HG03342 (cell line): ENCODE results near the gene GAK.

ENCODE experiments used
- ATAC-seq: cut with Tn5 transposase; IDR thresholded peaks from one replicate; pipeline ENCODE4 v1.9.1; 2021; ENCODE audit warnings: mild to moderate bottlenecking, moderate library complexity; ENCODE audit not compliant: unreplicated experiment

GAK gene

GRCh38 chr4:909821-910220, 22.3 kb downstream of the GAK start:
- no peak for ATAC-seq

DNA sequence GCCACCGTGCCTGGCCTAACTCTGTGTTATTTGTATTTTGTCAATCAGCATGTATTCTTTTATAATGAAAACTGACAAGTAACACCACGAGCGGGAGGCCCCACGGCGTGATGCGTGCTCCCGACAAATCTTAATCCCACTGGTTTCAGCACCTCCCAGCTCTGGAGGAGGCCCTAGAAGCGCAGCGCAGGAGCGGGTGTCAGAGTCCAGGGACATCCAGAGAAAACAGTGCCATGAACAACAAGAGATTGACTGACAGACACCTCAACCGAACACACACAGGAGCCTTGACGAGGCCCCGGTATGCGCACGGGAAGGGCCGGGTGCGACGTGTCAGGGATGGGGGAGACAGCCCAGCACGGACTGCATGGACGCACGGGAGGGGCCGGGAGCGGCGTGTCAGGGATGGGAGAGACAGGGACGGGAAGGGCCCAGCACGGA, 23.0 kb downstream of the GAK start:
- ATAC-seq, result no peak

GRCh38 chr4:907691-908425, 24.3 kb downstream of the GAK start:
- no peak for ATAC-seq

- ATAC-seq, result no peak
These were observed 25.1 kb downstream of the GAK start for GRCh38 chr4:907103-907400.

GRCh38 chr4:906339-907102, 25.6 kb downstream of the GAK start:
- no peak for ATAC-seq

GRCh38 chr4:905485-906338, 26.4 kb downstream of the GAK start:
- no peak for ATAC-seq

GRCh38 chr4:903066-904046, 28.8 kb downstream of the GAK start:
- ATAC-seq, result no peak

DNA sequence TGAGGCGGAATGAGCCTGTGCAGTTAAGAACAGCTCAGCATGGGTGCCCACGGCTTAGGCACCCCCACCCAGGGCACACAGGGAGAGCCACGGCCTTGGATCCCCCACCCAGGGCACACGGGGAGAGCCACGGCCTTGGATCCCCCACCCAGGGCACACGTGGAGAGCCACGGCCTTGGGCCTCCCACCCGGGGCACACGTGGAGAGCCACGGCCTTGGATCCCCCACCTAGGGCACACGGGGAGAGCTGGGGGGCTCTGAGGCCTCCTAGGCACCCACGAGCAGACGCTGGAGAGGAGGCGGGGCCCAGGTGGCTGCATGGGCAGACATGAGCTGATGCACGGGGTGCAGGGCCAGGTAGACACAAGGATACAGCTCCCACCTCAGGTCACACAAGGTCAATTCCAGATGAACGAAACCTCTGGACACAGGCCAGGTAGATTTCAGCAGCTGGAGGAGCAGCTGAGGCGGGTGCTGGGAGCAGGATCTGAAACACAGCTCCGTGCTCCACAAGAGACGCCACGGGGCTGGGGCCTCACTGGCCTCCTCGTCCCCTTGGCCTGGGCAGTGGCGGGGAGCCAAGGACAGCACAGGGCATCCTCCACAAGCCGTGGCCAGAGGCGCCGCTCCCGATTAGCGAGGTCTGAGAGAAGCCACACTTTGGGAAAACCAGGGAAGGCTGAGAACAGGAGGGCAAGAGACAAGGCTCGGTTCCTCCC, 30.8 kb downstream of the GAK start:
- ATAC-seq, result no peak

DNA sequence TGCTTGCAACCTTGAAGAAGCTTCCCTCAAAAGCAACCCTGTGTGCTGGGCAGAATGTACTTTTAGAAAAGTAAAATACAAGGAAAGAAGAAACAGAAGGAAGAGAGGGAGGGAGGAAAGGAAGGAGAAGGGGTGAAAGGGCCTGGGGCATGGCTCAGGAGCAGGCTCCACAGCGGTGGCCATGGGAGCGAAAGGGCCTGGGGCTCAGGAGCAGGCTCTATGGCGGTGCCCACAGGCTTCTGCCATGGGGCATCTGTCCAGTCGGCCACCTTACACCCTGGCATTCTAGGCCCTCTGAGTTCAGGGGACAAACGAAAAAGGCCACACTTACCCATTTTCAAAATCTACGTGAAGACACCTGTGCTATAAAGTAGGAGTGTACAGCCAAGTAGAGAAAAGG, 31.4 kb downstream of the GAK start:
- ATAC-seq, result no peak

GRCh38 chr4:900073-900472, 32.0 kb downstream of the GAK start:
- no peak for ATAC-seq

- ATAC-seq, result no peak
These were observed 32.6 kb downstream of the GAK start for GRCh38 chr4:899556-899906.

DNA sequence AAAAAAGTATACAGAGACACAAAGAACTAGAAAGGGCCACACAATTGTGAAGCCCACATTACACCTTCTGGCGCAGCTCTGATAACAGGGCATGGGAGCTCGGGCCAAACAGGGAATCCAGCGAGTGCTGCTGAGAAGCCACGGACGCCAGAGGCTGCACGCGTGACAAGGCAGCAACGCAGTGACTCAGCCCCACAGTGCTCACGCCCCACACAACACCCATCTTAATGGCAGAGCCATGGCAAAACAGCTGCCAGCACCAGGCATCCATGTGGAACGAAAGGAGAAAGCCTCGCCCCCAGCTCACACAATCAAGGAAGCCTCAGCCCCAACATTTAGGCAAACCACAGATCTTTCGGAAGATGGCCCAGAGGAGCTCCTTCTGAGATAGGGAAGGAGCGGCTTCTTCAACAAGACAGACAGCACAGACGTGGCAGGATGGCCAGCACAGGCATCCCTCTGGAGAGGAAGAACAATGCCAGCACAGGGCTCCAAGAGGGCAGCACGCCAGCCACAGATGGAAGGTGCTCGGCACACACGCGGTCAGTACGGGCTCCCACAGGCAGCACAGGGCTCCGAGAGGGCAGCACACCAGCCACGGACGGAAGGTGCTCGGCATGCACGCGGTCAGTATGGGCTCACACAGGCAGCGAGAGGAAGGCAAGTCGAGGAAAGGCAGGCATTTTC, 33.1 kb downstream of the GAK start:
- no peak for ATAC-seq

DNA sequence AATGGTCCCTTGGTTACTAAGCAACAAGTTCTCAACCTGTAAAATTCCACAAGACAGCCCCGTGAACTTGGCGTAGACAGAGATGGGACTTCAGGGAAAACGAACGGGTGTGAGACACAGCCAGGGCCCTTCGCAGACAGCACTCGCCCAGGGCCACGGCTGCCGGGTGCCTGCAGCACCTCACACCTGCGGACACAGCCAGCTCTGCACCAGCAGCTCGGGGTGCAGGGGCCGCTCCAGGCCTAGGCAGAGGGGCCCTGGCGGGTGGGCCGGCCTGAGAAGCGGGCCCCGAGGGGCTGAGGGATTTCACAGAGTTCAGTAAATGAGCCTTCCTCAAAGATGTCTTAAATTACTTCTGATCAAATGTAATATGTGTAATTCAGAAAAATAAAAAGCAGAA, 34.0 kb downstream of the GAK start:
- no peak for ATAC-seq

DNA sequence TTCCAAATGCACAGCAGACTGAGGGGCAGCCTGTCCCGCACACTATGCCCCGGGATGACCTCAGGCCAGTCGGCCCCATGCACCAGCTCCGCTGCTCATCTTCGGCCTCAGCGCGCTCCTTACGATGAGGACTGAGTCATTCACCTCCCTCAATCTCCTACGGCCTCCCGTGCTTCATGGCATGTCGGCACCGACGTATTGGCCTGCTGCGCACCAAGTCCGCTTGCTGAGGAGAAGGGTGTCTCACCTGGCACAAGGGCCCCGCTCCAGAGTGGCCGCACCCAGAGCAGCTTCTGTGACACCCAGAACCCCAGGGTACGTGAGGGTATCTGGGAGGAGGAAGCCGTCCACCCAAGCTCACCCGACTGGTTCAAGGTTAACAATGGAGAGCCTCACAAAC, 35.5 kb downstream of the GAK start:
- no peak for ATAC-seq

DNA sequence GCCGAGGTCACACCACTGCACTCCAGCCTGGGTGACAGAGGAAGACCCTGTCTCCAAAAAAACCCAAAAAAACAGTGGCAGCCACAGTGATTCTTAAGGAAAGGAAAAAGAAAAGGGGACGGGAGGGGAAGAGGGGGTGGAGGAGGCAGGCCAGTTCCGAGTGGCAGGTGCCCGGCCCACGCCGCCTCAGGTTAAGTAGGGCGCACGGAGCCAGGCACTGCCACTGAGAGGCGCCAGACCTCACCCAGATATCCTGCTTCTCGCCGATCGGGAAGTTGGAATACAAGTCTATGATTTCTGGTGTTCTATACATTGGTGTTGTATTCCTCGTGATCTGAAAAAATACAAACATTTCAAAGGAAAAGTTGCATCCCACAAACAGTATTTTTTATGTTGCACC, 35.9 kb downstream of the GAK start:
- ATAC-seq, result no peak

GRCh38 chr4:895596-895995, 36.5 kb downstream of the GAK start:
- no peak for ATAC-seq

- no peak for ATAC-seq
These were observed 38.0 kb downstream of the GAK start for GRCh38 chr4:893995-894705.

DNA sequence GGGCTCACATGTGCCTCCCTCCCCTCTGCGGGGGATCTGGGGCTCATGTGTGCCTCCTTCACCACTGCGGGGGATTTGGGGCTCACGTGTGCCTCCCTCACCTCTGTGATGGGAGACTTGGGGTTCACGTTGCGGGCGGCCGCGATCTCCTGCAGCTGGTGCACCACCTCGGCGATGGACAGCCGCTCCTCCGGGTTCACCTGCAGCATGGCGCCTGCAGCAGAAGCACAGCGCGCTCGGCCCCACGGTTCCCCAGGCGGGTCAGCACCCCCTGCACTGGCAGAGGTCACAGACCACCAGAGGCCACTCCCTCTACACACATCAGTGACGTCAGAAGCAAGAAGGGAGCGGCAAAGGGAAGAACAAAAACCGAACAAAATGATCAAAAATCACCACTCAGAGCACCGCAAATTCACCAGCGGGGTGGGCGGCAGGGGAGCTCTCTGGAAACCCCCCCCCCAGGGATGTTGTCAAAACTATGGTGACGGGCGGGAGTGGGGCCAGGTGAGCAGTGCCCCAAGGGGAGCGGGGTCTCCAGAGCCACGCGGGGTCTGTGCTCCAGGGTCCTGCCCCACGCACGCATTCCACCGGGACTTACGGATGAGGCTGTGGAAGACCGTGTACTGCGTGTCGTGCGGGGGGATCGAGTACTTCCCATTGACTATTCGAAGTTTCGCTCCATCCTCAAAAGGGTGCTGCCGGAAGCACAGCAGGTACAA, 38.7 kb downstream of the GAK start:
- ATAC-seq, result no peak
